ENCODE results near the gene CELF5. TPM values are rescaled to one million over a fixed set of nuclear protein-coding genes. Genes with fewer than 3 reads are reported as not detected.

Gene CELF5
- total and polyA plus RNA-seq, 2 experiments from 2014 or later = 5.6 to 10.6 TPM

- Mint-ChIP-seq H3K36me3 (ENCODE audit: low read depth) (peaks cover 9% of the 10 kb centered on the region), H3K4me1 (no peaks in the 10 kb centered on the region; the same call in 2 of the 3 replicates), H3K9me3 (peaks cover 7% of the 10 kb centered on the region; the same call in 2 of the 3 replicates), H3K27me3 (ENCODE audit: insufficient read depth, low read depth, poor library complexity) (peaks cover 7% of the 10 kb centered on the region), H3K27ac (no peak overlapping the region), H3K4me3 (no peak overlapping the region)
- Histone ChIP-seq H3K27ac (ENCODE audit: low read depth) (no peak overlapping the region), H3K4me2 (no peak overlapping the region), H3K9me2 (ENCODE audit: insufficient read depth) (no peaks in the 10 kb centered on the region), H3K4me3 (no peak overlapping the region), H4K20me1 (replicated peaks; ENCODE audit: insufficient read depth) (peaks cover 4% of the 10 kb centered on the region), H2AFZ (no peak overlapping the region), H3F3A (replicated peaks; ENCODE audit: low read depth) (no peaks in the 10 kb centered on the region), H3K27me3 (ENCODE audit: insufficient read depth) (peaks cover 11% of the 10 kb centered on the region), H3K4me1 (ENCODE audit: insufficient read depth) (peaks cover 3% of the 10 kb centered on the region; the same call in 1 of the 2 replicates), H3K36me3 (ENCODE audit: insufficient read depth) (no peaks in the 10 kb centered on the region), H3K79me2 (replicated peaks; ENCODE audit: insufficient read depth) (no peaks in the 10 kb centered on the region)
- DNase-seq (ENCODE audit: low spot score) (no peak), ATAC-seq (no peak; the same call in 2 of the 3 replicates)
- TF ChIP-seq ZNF114 (CRISPR knock-in tag; IDR thresholded peaks at IDR 0.05) (no peak), EZH2phosphoT487 (IDR thresholded peaks at IDR 0.05; ENCODE audit: unreplicated experiment) (no peak), STAT1 (IDR thresholded peaks at IDR 0.05; ENCODE audit: unreplicated experiment) (no peak), NANOG (IDR thresholded peaks at IDR 0.05; ENCODE audit: borderline replicate concordance) (no peak), ETS1 (IDR thresholded peaks at IDR 0.05) (no peak), JUNB (IDR thresholded peaks at IDR 0.05; ENCODE audit: unreplicated experiment) (no peak), EZH2 (IDR thresholded peaks at IDR 0.05; ENCODE audit: low read depth, unreplicated experiment) (no peak), ZNF331 (CRISPR knock-in tag; IDR thresholded peaks at IDR 0.05; ENCODE audit: low read depth) (no peak), POLR2AphosphoS5 (IDR thresholded peaks at IDR 0.05; ENCODE audit: low read depth) (no peak), CREB1 (CRISPR knock-in tag; IDR thresholded peaks at IDR 0.05; ENCODE audit: low read depth) (no peak)
- TF ChIP-seq, protein P1, sequence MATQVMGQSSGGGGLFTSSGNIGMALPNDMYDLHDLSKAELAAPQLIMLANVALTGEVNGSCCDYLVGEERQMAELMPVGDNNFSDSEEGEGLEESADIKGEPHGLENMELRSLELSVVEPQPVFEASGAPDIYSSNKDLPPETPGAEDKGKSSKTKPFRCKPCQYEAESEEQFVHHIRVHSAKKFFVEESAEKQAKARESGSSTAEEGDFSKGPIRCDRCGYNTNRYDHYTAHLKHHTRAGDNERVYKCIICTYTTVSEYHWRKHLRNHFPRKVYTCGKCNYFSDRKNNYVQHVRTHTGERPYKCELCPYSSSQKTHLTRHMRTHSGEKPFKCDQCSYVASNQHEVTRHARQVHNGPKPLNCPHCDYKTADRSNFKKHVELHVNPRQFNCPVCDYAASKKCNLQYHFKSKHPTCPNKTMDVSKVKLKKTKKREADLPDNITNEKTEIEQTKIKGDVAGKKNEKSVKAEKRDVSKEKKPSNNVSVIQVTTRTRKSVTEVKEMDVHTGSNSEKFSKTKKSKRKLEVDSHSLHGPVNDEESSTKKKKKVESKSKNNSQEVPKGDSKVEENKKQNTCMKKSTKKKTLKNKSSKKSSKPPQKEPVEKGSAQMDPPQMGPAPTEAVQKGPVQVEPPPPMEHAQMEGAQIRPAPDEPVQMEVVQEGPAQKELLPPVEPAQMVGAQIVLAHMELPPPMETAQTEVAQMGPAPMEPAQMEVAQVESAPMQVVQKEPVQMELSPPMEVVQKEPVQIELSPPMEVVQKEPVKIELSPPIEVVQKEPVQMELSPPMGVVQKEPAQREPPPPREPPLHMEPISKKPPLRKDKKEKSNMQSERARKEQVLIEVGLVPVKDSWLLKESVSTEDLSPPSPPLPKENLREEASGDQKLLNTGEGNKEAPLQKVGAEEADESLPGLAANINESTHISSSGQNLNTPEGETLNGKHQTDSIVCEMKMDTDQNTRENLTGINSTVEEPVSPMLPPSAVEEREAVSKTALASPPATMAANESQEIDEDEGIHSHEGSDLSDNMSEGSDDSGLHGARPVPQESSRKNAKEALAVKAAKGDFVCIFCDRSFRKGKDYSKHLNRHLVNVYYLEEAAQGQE (IDR thresholded peaks at IDR 0.05; ENCODE audit: unreplicated experiment) = no peak
- TF ChIP-seq, protein P2, sequence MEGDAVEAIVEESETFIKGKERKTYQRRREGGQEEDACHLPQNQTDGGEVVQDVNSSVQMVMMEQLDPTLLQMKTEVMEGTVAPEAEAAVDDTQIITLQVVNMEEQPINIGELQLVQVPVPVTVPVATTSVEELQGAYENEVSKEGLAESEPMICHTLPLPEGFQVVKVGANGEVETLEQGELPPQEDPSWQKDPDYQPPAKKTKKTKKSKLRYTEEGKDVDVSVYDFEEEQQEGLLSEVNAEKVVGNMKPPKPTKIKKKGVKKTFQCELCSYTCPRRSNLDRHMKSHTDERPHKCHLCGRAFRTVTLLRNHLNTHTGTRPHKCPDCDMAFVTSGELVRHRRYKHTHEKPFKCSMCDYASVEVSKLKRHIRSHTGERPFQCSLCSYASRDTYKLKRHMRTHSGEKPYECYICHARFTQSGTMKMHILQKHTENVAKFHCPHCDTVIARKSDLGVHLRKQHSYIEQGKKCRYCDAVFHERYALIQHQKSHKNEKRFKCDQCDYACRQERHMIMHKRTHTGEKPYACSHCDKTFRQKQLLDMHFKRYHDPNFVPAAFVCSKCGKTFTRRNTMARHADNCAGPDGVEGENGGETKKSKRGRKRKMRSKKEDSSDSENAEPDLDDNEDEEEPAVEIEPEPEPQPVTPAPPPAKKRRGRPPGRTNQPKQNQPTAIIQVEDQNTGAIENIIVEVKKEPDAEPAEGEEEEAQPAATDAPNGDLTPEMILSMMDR (conservative IDR thresholded peaks at IDR 0.05; ENCODE audit: low read depth in 2 of 2) = no peak
- TF ChIP-seq, protein P3, sequence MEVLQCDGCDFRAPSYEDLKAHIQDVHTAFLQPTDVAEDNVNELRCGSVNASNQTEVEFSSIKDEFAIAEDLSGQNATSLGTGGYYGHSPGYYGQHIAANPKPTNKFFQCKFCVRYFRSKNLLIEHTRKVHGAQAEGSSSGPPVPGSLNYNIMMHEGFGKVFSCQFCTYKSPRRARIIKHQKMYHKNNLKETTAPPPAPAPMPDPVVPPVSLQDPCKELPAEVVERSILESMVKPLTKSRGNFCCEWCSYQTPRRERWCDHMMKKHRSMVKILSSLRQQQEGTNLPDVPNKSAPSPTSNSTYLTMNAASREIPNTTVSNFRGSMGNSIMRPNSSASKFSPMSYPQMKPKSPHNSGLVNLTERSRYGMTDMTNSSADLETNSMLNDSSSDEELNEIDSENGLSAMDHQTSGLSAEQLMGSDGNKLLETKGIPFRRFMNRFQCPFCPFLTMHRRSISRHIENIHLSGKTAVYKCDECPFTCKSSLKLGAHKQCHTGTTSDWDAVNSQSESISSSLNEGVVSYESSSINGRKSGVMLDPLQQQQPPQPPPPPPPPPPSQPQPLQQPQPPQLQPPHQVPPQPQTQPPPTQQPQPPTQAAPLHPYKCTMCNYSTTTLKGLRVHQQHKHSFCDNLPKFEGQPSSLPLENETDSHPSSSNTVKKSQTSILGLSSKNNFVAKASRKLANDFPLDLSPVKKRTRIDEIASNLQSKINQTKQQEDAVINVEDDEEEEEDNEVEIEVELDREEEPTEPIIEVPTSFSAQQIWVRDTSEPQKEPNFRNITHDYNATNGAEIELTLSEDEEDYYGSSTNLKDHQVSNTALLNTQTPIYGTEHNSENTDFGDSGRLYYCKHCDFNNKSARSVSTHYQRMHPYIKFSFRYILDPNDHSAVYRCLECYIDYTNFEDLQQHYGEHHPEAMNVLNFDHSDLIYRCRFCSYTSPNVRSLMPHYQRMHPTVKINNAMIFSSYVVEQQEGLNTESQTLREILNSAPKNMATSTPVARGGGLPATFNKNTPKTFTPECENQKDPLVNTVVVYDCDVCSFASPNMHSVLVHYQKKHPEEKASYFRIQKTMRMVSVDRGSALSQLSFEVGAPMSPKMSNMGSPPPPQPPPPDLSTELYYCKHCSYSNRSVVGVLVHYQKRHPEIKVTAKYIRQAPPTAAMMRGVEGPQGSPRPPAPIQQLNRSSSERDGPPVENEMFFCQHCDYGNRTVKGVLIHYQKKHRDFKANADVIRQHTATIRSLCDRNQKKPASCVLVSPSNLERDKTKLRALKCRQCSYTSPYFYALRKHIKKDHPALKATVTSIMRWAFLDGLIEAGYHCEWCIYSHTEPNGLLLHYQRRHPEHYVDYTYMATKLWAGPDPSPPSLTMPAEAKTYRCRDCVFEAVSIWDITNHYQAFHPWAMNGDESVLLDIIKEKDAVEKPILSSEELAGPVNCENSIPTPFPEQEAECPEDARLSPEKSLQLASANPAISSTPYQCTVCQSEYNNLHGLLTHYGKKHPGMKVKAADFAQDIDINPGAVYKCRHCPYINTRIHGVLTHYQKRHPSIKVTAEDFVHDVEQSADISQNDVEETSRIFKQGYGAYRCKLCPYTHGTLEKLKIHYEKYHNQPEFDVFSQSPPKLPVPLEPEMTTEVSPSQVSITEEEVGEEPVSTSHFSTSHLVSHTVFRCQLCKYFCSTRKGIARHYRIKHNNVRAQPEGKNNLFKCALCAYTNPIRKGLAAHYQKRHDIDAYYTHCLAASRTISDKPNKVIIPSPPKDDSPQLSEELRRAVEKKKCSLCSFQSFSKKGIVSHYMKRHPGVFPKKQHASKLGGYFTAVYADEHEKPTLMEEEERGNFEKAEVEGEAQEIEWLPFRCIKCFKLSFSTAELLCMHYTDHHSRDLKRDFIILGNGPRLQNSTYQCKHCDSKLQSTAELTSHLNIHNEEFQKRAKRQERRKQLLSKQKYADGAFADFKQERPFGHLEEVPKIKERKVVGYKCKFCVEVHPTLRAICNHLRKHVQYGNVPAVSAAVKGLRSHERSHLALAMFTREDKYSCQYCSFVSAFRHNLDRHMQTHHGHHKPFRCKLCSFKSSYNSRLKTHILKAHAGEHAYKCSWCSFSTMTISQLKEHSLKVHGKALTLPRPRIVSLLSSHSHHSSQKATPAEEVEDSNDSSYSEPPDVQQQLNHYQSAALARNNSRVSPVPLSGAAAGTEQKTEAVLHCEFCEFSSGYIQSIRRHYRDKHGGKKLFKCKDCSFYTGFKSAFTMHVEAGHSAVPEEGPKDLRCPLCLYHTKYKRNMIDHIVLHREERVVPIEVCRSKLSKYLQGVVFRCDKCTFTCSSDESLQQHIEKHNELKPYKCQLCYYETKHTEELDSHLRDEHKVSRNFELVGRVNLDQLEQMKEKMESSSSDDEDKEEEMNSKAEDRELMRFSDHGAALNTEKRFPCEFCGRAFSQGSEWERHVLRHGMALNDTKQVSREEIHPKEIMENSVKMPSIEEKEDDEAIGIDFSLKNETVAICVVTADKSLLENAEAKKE (CRISPR knock-in tag; IDR thresholded peaks at IDR 0.05) = no peak
Observed at GRCh38 chr19:3266792-3267514, 42.5 kb downstream of the CELF5 start.

Data from GM23338 (cell line).